ENCODE results near the gene RAB12.
"Not testable (repeated sequence)": the region's sequence is repeated elsewhere in the genome, so short reads cannot be mapped to it uniquely, and the experiment has no call there.

The RAB12 gene

GRCh38 chr18:8634508-8634907 lies 25.3 kb downstream of the RAB12 start:
- Histone ChIP-seq H3K4me3 (IDR thresholded peaks at IDR 0.05; ENCODE audit: insufficient read depth, low read depth, low read length) (no peak overlapping the region), H3K4me2 (no peak overlapping the region), H3K27ac (no peak overlapping the region), H3K4me1 (ENCODE audit: low read depth, poor library complexity, severe bottlenecking) (no peaks in the 10 kb centered on the region), H3K27me3 (ENCODE audit: insufficient read depth, low read depth) (no peaks in the 10 kb centered on the region), H3K79me2 (ENCODE audit: insufficient read depth, low read depth) (no peaks in the 10 kb centered on the region), H2AFZ (ENCODE audit: low read depth) (no peak overlapping the region), H3K9ac (no peak overlapping the region), H3K36me3 (ENCODE audit: insufficient read depth) (no peaks in the 10 kb centered on the region; the same call in 1 of the 2 replicates), H4K20me1 (ENCODE audit: insufficient read depth) (no peaks in the 10 kb centered on the region)
- TF ChIP-seq CTCF (conservative IDR thresholded peaks at IDR 0.05; ENCODE audit: low read depth, low read length): no peak

- Histone ChIP-seq H3K27me3 (ENCODE audit: insufficient read depth, low read depth) (no peaks in the 10 kb centered on the region), H3K36me3 (ENCODE audit: insufficient read depth) (no peaks in the 10 kb centered on the region; the same call in 1 of the 2 replicates), H3K27ac (no peak overlapping the region), H3K4me2 (no peak overlapping the region), H3K4me1 (ENCODE audit: low read depth, poor library complexity, severe bottlenecking) (no peaks in the 10 kb centered on the region), H3K4me3 (IDR thresholded peaks at IDR 0.05; ENCODE audit: insufficient read depth, low read depth, low read length) (no peak overlapping the region), H4K20me1 (ENCODE audit: insufficient read depth) (no peaks in the 10 kb centered on the region), H2AFZ (ENCODE audit: low read depth) (no peak overlapping the region), H3K9ac (no peak overlapping the region), H3K79me2 (ENCODE audit: insufficient read depth, low read depth) (no peaks in the 10 kb centered on the region)
- no peak for TF ChIP-seq CTCF (conservative IDR thresholded peaks at IDR 0.05; ENCODE audit: low read depth, low read length)
Observed at GRCh38 chr18:8635087-8635486, 25.9 kb downstream of the RAB12 start.

DNA sequence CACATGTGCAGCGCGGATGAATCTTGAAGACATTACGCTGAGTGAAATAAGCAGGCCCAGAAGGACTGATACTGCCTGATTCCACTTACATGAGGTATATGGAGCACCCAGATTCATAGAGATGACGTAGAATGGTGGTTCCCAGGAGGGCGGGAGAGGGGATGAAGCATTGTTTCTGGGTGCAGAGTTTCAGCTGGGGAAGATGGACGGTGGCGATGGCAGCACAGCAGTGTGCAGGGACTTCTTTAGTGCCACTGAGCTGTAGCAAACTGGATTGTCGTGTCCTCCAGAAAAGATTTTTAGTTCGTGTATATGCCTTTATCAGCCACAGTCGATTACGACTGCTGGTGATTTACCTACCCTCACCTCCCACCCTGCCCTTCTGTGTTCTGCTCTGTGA lies 30.5 kb downstream of the RAB12 start:
- H4K20me1 ChIP-seq (ENCODE audit: insufficient read depth): no peaks in the 10 kb centered on the region
- H3K4me1 ChIP-seq (ENCODE audit: low read depth, poor library complexity, severe bottlenecking): no peaks in the 10 kb centered on the region
- no peak for TF ChIP-seq CTCF (conservative IDR thresholded peaks at IDR 0.05; ENCODE audit: low read depth, low read length)
- H3K27ac ChIP-seq: no peak overlapping the region
- H3K27me3 ChIP-seq (ENCODE audit: insufficient read depth, low read depth): no peaks in the 10 kb centered on the region
- no peaks in the 10 kb centered on the region; the same call in 1 of the 2 replicates for H3K36me3 ChIP-seq (ENCODE audit: insufficient read depth)
- no peak overlapping the region for H2AFZ ChIP-seq (ENCODE audit: low read depth)
- H3K4me3 ChIP-seq (IDR thresholded peaks at IDR 0.05; ENCODE audit: insufficient read depth, low read depth, low read length): no peak overlapping the region
- no peaks in the 10 kb centered on the region for H3K79me2 ChIP-seq (ENCODE audit: insufficient read depth, low read depth)
- H3K4me2 ChIP-seq: no peak overlapping the region
- H3K9ac ChIP-seq: no peak overlapping the region

GRCh38 chr18:8643326-8643878 lies 34.2 kb downstream of the RAB12 start:
- no peaks in the 10 kb centered on the region for H3K4me1 ChIP-seq (ENCODE audit: low read depth, poor library complexity, severe bottlenecking)
- no peak for TF ChIP-seq CTCF (conservative IDR thresholded peaks at IDR 0.05; ENCODE audit: low read depth, low read length)
- no peak overlapping the region for H3K4me3 ChIP-seq (IDR thresholded peaks at IDR 0.05; ENCODE audit: insufficient read depth, low read depth, low read length)
- no peak overlapping the region for H3K9ac ChIP-seq
- no peaks in the 10 kb centered on the region for H3K27me3 ChIP-seq (ENCODE audit: insufficient read depth, low read depth)
- no peaks in the 10 kb centered on the region for H3K79me2 ChIP-seq (ENCODE audit: insufficient read depth, low read depth)
- H3K4me2 ChIP-seq: no peak overlapping the region
- no peak overlapping the region for H2AFZ ChIP-seq (ENCODE audit: low read depth)
- no peak overlapping the region for H3K27ac ChIP-seq
- no peaks in the 10 kb centered on the region for H3K36me3 ChIP-seq (ENCODE audit: insufficient read depth)
- H4K20me1 ChIP-seq (ENCODE audit: insufficient read depth): no peaks in the 10 kb centered on the region

DNA sequence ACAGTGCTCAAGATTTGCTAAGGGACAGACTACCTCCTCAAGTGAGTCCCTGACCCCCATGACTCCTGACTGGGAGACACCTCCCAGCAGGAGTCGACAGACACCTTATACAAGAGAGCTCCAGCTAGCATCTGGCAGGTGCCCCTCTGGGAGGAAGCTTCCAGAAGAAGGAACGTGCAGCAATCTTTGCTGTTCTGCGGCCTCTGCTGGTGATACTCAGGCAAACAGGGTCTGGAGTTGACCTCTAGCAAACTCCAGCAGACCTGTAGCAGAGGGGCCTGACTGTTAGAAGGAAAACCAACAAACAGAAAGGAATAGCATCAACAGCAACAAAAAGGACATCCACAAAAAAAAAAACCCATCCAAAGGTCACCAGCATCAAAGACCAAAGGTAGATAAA lies 38.1 kb downstream of the RAB12 start:
- H3K36me3 ChIP-seq (ENCODE audit: insufficient read depth); H3K9ac ChIP-seq; H3K27me3 ChIP-seq (ENCODE audit: insufficient read depth, low read depth); H3K4me3 ChIP-seq (IDR thresholded peaks at IDR 0.05; ENCODE audit: insufficient read depth, low read depth, low read length); H4K20me1 ChIP-seq (ENCODE audit: insufficient read depth); H3K79me2 ChIP-seq (ENCODE audit: insufficient read depth, low read depth); H3K27ac ChIP-seq; H2AFZ ChIP-seq (ENCODE audit: low read depth); H3K4me1 ChIP-seq (ENCODE audit: low read depth, poor library complexity, severe bottlenecking); H3K4me2 ChIP-seq: not testable (repeated sequence)

DNA sequence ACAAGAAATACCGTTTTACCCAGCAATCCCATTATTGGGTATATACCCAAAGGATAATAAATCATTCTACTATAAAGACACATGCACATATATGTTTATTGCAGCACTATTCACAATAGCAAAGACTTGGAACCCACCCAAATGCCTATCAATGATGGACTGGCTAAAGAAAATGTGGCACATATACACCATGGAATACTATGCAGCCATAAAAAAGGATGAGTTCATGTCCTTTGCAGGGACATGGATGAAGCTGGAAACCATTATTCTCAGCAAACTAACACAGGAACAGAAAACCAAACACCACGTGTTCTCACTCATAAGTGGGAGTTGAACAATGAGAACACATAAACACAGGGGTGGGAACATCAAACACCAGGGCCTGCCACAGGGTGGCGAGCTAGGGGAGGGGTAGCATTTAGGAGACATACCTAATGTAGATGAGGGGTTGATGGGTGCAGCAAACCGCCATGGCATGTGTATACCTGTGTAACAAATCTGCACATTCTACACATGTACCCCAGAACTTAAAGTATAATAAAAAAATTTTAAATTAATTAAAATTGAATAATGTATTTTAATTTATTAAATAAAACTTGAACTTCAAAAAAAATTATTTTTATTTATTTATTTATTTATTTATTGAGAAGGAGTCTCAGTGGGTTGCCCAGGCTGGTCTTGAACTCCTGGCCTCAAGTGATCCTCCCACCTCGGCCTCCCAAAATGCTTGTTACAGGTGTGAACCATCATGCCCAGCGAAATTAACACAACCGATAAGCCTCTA lies 42.4 kb downstream of the RAB12 start:
- not testable (repeated sequence) for H2AFZ ChIP-seq (ENCODE audit: low read depth); H3K36me3 ChIP-seq (ENCODE audit: insufficient read depth); H3K4me3 ChIP-seq (IDR thresholded peaks at IDR 0.05; ENCODE audit: insufficient read depth, low read depth, low read length); H3K4me2 ChIP-seq; H3K4me1 ChIP-seq (ENCODE audit: low read depth, poor library complexity, severe bottlenecking); H4K20me1 ChIP-seq (ENCODE audit: insufficient read depth); H3K79me2 ChIP-seq (ENCODE audit: insufficient read depth, low read depth); H3K27ac ChIP-seq; H3K27me3 ChIP-seq (ENCODE audit: insufficient read depth, low read depth); H3K9ac ChIP-seq
